ENCODE results near the gene VOPP1. TPM values are rescaled to one million over a fixed set of nuclear protein-coding genes. Genes with fewer than 3 reads are reported as not detected.

Gene VOPP1
- total and polyA plus RNA-seq, 2 donors (not counting 3 experiments of a cell fraction or from before 2014, with no cell fraction given): 85.6 to 154 TPM

DNA sequence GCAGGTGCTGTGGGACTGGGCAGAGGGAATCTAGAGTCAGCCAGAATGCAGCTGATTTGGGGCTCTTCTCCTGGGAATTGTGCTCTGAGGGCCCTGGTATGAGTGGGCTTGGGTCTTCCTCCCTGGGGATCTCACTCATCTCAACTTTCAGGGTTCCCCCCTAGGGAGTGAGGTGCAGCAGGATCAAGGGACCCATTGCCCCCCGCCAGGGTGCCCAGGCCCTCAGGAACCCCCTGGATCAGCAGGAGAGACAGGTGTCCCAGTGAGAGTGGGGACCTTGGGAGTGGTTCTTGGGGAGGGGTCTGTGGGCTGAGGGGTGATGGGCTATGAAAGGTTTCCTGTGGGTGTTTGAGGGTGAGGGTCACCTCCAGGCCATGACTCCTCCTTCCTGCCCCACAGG is 17.6 kb upstream of the VOPP1 start:
- intact Hi-C loops (cut with micrococcal nuclease): no loop called here
- Histone ChIP-seq H3K4me2 (ENCODE audit: insufficient read depth, low read length) (no peak overlapping the region), H3K9ac (replicated peaks; ENCODE audit: extremely low read depth, insufficient read depth, low read length) (no peak overlapping the region), H3K9me1 (replicated peaks; ENCODE audit: control insufficient read depth, extremely low read depth, insufficient read depth, low read length) (no peaks in the 10 kb centered on the region), H2AFZ (ENCODE audit: low read depth, low read length) (no peak overlapping the region), H3K9me3 (replicated peaks; ENCODE audit: control insufficient read depth, insufficient read depth, low read length) (no peaks in the 10 kb centered on the region), H3K4me1 (ENCODE audit: control insufficient read depth, extremely low read depth, insufficient read depth, low read length) (peaks cover 8% of the 10 kb centered on the region), H4K20me1 (replicated peaks; ENCODE audit: control insufficient read depth, extremely low read depth, insufficient read depth, low read length) (no peaks in the 10 kb centered on the region), H3K27ac (ENCODE audit: insufficient read depth, low read depth, low read length) (no peak overlapping the region), H3K79me2 (ENCODE audit: control insufficient read depth, insufficient read depth, low read length) (no peaks in the 10 kb centered on the region), H3K27me3 (ENCODE audit: control insufficient read depth in 2 of 2, insufficient read depth in 2 of 2, low read length in 2 of 2) (peaks cover 0 to 4% of the 10 kb centered on the region in 2 experiments), H3K4me3 (replicated peaks in 1 of 3; ENCODE audit: insufficient read depth in 1 of 3, low read depth in 1 of 3, low read length in 3 of 3) (no peak overlapping the region), H3K36me3 (ENCODE audit: control insufficient read depth in 2 of 2, extremely low read depth in 1 of 2, insufficient read depth in 2 of 2, low read length in 2 of 2) (no peaks in the 10 kb centered on the region)
- DNase-seq (ENCODE audit: low read depth, low spot score) (no peak), FAIRE-seq (no peak)
- POLR2A ChIA-PET: no interaction called here
- dilution Hi-C loops (cut with MboI; ENCODE audit: extremely low pct_ligation_motif_present, low sequenced_read_pairs): no loop called here
- TF ChIP-seq GATA2 (IDR thresholded peaks at IDR 0.05; ENCODE audit: insufficient read depth, insufficient read length, low read depth, low read length): no peak
- no peak for TF ChIP-seq JUN (IDR thresholded peaks at IDR 0.05; ENCODE audit: borderline replicate concordance, insufficient read depth, insufficient read length, low read depth)
- no peak for TF ChIP-seq EZH2 (IDR thresholded peaks at IDR 0.05; ENCODE audit: borderline replicate concordance, low read depth, low read length, severe bottlenecking)
- no peak for TF ChIP-seq POLR2A (IDR thresholded peaks at IDR 0.05; ENCODE audit: low read depth, low read length)
- TF ChIP-seq, protein P1, sequence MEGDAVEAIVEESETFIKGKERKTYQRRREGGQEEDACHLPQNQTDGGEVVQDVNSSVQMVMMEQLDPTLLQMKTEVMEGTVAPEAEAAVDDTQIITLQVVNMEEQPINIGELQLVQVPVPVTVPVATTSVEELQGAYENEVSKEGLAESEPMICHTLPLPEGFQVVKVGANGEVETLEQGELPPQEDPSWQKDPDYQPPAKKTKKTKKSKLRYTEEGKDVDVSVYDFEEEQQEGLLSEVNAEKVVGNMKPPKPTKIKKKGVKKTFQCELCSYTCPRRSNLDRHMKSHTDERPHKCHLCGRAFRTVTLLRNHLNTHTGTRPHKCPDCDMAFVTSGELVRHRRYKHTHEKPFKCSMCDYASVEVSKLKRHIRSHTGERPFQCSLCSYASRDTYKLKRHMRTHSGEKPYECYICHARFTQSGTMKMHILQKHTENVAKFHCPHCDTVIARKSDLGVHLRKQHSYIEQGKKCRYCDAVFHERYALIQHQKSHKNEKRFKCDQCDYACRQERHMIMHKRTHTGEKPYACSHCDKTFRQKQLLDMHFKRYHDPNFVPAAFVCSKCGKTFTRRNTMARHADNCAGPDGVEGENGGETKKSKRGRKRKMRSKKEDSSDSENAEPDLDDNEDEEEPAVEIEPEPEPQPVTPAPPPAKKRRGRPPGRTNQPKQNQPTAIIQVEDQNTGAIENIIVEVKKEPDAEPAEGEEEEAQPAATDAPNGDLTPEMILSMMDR (IDR thresholded peaks at IDR 0.05; ENCODE audit: extremely low read depth in 1 of 2, insufficient read depth in 1 of 2, low read depth in 1 of 2, low read length in 2 of 2): no peak
- TF ChIP-seq FOS (IDR thresholded peaks at IDR 0.05; ENCODE audit: borderline replicate concordance, insufficient read depth, low read length): no peak
- TF ChIP-seq, protein P2, sequence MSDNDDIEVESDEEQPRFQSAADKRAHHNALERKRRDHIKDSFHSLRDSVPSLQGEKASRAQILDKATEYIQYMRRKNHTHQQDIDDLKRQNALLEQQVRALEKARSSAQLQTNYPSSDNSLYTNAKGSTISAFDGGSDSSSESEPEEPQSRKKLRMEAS (IDR thresholded peaks at IDR 0.05; ENCODE audit: insufficient read depth, insufficient read length): no peak
- no peak for TF ChIP-seq POLR2AphosphoS5 (IDR thresholded peaks at IDR 0.05; ENCODE audit: insufficient read depth, low read depth, low read length)
- TF ChIP-seq MYC (IDR thresholded peaks at IDR 0.05; ENCODE audit: low read depth, low read length): no peak
- BruUV-seq (replicated peaks): no TSS peak
- CTCF ChIA-PET: no interaction called here
